HG03196 (cell line): ENCODE results near the gene FLT1.

ENCODE experiments used
- ATAC-seq: cut with Tn5 transposase; IDR thresholded peaks from one replicate; pipeline ENCODE4 v1.9.1; 2021; ENCODE audit not compliant: unreplicated experiment

FLT1 gene, protein sequence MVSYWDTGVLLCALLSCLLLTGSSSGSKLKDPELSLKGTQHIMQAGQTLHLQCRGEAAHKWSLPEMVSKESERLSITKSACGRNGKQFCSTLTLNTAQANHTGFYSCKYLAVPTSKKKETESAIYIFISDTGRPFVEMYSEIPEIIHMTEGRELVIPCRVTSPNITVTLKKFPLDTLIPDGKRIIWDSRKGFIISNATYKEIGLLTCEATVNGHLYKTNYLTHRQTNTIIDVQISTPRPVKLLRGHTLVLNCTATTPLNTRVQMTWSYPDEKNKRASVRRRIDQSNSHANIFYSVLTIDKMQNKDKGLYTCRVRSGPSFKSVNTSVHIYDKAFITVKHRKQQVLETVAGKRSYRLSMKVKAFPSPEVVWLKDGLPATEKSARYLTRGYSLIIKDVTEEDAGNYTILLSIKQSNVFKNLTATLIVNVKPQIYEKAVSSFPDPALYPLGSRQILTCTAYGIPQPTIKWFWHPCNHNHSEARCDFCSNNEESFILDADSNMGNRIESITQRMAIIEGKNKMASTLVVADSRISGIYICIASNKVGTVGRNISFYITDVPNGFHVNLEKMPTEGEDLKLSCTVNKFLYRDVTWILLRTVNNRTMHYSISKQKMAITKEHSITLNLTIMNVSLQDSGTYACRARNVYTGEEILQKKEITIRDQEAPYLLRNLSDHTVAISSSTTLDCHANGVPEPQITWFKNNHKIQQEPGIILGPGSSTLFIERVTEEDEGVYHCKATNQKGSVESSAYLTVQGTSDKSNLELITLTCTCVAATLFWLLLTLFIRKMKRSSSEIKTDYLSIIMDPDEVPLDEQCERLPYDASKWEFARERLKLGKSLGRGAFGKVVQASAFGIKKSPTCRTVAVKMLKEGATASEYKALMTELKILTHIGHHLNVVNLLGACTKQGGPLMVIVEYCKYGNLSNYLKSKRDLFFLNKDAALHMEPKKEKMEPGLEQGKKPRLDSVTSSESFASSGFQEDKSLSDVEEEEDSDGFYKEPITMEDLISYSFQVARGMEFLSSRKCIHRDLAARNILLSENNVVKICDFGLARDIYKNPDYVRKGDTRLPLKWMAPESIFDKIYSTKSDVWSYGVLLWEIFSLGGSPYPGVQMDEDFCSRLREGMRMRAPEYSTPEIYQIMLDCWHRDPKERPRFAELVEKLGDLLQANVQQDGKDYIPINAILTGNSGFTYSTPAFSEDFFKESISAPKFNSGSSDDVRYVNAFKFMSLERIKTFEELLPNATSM (N-terminal part only)

DNA sequence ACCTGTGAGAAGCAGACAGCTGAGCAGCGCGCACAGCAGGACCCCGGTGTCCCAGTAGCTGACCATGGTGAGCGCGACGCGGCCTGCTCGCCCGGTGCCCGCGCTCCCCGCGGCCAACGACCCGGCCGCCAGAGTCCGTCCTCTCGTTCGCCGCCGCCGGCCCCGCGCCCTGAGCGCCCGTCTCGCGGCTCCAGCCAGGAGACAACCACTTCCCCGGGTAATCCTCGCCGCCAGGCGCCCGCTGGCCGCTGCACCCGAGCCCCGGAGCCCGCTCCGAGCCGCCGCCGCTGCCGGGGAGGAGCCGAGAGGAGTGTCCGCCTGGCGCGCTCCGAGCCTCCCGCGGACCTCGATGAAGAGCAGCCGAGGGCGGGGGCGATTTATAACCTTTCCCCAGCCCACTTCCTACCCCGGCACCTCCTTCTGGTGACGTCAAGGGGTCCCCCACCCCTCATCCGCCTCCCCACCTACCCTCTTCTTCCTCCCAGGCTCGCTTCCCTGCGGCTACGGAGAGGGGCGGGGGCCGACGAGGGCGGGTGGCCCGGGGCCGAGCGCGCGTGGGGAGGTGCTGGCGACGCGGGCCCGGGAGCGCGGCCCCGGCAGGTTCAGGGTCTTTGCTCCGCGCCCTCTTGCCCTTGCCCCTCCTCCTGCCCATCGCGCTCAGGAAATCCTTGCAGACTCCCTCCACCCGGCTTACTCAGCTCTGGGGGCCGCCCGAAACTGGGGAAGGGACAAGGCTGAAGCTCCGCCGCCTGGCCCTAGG, at the start of gene FLT1:
Gene FLT1 (minus strand): TSS at position 351 of the 760 bp plus-strand sequence. CDS start 285 bp downstream, at position 66.
- peak; percentile 51 for ATAC-seq

DNA sequence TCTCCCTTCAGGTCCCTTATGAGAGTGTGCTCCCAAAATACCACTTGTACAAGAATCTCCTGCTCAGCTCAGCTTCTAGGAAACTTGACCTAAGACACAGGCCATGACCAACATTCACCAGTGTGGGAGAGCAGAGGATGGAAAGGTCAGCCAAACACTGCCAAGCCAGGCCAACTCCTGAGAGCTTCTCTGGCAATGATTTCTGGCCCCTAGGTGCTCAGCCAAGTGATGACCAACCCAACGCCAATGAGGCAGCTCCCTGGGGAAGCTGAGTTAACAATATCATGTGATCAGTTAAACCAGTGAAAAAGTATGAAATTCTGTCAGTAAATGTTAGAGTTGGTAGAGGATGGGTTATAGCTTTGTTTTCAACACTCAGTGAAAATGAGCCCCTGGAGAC, 49.1 kb upstream of the FLT1 start:
- ATAC-seq = no peak

DNA sequence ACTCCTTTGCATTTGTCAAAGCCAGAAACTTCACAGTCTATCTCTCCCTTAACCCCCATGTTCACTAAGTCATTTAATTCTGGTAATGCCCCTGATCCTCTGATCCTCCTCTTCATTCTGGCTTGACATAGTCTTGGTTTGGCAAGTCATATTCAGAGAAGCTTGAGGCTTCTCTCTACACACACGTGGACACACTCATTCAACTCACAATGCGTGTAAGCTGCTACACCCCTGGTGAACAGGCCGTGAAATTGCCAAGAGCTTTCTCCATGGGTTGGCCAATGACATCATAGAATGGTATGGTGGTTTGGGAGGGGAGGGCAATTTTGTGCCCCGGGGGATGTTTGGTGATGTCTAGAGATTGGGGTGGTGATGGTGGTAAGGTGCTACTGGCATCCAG, 47.9 kb upstream of the FLT1 start:
- ATAC-seq = no peak

- no peak for ATAC-seq
Measured at GRCh38 chr13:28541966-28542365, 47.0 kb upstream of the FLT1 start.

DNA sequence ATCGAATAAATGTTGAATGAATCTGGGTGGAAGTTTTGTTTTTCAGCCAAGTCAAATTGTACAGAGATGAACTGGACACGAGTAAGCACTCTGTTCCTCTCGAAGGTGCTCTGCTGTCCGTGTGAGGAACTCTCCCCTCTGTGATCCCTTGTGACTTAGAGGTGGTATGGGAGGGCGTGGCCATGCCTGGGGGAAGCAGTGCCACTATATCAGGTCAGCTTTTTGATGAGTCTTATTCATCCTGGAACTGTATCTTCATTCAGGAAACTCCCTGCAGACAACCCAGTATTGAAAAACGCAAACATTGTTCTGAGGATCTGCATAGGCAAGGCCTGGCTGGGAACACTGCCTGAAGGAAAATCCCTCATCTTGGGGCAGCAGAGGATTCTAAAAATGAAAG, 45.7 kb upstream of the FLT1 start:
- peak; percentile 61 for ATAC-seq

DNA sequence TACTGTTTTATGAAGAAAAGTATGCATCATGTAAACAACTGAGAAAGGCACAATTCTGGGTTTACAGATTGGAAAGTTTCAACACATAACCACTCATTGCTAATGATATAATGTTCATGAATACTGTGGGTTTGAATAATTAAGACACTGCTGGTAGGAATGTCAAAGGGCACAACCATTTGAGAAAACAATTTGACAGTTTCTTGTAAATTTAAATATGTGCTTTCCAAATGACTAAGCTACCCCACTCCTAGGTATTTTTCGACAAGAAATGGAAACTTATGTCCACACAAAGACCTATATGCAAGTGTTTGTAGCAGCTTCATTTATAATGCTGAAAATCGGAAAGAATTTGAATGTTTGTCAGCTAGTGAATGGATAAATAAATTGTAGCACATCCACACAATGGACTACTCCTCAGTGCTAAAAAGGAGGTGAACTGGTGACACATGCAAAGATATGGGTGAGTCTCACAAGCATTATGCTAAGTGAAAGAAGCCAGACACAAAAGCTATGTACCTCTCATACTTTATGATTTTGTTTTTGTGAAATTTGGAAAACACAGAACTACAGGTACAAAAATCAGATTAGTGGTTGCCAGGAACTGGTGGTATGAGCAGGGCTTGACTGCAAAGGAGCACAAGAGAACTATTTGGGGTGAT, 44.8 kb upstream of the FLT1 start:
- ATAC-seq = no peak

GRCh38 chr13:28538932-28539331, 44.0 kb upstream of the FLT1 start:
- ATAC-seq = no peak

DNA sequence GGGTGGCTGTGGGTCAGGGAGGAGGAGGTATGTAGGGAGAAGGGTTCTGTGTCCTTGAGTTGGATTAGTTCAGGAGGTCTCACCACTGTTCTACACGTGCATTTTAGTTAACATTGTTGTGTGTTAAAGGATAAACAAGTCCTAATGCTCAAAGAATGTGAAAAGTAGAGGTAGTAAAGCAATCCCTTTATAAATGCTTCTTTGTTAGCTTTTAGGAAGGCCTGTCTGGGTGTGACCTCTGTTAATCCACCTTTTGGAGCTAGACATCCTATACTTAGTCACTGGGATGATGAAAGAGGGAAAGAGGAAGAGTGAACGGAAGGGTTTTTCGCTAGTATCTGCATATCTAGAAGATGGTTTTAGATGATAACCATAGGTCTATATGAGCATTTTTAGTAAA, 42.2 kb upstream of the FLT1 start:
- ATAC-seq = no peak

DNA sequence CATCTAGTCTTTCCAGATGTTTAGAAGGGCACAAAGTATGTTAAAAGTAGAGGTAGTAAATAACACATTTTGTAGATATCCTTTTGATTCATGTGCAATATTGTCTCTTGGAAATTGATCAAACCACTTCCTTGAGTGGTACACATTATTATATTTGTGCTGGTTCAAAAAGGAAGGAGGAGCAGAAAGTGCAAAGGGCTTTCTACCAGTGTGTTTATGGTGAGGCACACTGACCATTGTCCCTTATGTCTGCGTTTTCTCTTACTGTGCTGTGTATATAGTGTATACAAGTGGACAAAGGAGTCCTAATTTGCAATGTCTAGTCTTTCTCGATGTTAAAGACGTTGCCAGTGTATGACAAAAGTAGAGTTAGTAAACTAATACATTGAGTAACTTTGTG, 41.4 kb upstream of the FLT1 start:
- no peak for ATAC-seq

DNA sequence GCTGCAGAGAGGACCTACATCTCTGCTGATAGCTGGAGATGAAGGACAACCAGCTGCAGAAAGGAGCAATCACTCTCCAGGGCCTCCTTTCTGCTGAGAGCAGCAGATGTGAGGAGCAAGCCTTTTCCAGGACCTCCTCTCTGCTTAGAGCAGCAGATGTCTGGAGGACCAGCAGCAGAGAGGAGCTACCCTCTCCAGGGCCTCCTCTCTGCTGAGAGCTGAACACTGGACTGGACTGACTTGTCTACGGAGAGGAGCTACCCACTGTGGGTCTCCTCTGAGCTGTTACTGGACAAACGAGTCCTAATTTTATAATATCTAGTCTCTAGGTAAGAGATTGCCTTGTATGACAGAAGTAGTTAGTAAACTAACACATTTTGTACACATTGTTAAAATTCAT, 40.8 kb upstream of the FLT1 start:
- no peak for ATAC-seq

DNA sequence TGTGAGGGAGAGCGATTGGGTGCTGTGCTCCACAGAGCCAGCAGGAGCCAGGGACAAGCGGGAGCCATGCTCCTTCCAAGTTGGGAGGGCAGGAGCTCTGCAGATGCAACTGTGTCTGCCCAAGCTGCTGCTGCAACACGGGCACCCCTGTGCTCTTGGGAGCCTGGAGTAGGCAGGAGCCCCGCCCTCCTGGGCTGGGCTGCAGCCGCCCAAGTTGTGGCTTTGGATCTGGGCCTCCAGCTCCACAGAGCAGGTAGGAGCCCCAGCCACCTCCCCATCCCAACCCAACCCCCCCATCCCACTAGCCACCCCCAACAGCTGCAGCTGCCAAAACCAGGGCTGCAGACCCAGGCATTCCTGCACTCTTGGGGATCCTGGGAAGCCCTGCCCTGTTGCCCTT, 39.9 kb upstream of the FLT1 start:
- ATAC-seq = no peak

DNA sequence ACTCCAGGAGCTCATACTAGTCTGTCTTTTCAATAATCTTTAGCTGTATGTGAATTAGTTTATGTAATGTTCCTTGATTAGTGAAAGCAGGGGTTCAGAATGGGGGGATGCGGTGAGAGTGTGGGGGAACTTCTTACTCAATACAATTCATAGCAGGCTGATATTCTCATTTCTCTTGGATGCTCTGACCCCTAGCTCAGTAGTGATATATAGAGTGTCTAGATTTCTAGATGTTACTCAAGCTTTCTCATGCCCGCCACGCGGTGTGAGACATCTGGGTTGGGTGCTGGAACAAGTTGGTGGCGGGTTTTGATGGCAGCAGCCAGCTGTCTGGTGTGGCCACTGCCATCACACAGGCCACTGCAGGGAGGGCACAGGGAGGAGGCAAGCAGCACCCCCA, 39.3 kb upstream of the FLT1 start:
- ATAC-seq = no peak

GRCh38 chr13:28533441-28534166, 38.7 kb upstream of the FLT1 start:
- no peak for ATAC-seq

DNA sequence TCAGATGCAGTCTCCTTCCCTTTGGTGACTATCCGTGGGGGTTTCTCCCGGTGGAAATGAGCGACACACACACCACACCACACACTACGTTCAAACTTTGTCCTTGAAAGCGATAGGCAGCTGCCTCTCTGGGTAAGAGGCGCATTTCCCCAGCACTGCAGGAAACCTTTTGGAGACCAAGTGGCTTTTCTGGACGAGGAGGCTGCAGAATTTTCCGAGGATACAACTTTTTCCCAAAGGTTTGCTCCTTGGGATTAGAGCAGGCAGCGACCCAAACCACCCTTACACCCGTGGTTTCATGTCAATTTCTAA, 38.2 kb upstream of the FLT1 start:
- ATAC-seq = no peak

DNA sequence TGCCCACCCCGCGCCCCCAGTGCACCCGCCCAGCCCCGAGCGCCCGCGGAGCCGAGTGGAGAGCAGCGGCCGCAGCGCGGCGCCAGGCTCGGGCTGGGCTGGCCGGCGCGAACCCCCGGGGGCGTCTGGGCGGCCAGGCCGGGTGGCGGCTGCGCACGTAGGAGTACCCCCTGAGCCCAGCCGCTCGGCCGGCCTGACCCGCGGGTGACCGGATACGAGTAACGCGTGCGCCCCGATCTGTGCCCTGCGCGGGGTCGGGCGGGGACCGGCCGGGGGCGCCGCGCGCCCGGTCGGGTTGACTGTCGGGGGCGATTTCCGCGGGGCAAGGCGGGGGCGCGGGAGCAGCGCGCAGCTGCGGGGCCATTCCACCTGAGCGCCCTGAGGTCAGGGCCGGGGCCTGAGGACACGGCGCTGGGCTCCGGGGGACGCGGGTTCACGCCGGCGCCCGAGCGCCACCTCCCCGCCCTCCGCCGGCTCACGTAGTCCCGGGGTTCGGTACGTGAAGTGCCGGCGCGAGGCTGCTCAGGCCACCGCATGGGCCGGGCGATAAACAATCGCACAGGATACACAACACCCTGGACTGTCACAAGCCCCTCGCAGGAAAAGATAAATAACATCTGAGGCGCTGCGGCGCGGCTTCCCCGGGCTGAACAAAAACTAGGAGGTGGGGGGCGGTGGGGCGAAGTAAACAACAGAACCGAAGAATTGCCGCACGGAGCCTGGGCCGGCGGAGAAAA, 37.6 kb upstream of the FLT1 start:
- no peak for ATAC-seq

- ATAC-seq = no peak
Measured at GRCh38 chr13:28531845-28532387, 37.0 kb upstream of the FLT1 start.

DNA sequence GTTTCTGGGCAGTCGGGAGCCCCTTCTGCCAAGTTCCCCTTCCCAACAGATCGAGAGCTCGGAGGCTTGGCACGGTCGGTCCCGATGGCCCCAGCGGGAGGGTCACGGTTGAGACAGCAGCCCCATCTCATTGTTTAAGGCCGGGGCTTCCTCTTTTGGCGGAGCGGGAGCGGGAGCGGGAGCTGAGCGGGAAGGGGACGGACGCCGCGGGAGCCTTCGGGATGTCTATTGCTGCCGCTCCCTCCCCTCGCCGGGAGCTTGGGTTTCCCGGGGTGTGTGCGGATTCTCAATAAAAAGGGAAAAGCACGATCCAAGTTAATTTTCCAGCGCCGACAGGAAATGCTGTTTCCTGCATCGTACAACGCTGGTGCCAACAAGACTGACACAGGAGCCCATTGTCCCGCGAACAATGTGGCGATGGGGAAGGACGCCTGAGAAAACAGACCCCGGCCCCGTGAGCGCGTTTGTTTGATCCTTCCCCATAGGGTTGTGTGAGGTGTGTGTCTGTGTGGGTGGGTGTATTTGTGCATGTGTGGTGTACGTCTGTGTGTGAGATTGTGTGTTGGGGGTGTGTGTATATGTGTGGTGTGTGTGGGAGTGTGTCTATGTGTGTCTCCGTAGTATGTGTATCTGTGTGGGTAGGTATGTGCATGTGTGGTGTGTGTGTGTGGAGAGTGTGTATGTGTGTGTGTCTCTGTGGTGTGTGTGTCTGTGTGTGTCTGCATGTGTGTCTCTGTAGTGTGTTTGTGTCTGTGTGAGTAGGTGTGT, 36.3 kb upstream of the FLT1 start:
- no peak for ATAC-seq

DNA sequence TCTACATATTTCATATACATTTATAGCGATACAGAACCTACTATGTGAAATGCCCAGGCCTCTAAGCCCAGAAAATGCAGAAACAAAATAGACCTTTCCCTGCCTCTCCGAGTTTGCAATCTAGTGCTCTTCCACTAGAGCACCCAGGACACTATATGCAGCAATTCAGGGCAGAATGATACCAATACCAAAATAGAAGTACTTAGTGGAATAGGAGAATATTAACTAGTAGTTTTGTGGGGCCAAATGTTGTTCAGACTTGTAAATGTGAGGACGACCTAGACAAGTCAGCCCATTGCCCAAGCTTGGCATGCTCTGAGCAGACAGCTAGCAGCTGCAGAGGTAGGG, 35.8 kb upstream of the FLT1 start:
- no peak for ATAC-seq
